ENCODE results near the gene C1S.

The C1S gene

DNA sequence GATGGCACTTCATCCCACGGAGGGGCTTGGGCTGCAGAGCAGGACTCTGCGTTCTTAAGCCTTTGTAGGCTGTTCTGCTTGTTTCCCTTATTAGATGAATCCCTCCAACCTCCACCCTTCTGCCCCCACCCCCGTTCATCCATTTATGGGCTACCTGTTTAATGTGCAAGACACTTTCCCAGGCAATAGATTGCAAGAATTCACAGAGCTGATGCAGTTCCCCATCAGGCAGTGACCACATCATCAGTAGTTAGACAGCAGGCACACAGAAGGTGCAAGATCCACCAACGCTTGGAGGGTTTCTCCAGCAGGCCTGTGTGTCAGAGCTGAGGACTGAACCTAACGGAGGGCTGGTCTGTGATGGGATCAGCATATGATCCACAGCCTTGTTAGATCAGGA is 33.0 kb downstream of the C1S start:
- no peak overlapping the region for H3K9ac ChIP-seq (ENCODE audit: low read length)
- H3K9me3 ChIP-seq (ENCODE audit: insufficient read depth, low read length), result no peaks in the 10 kb centered on the region
- no peaks in the 10 kb centered on the region for H3K4me1 ChIP-seq (ENCODE audit: low read length)
- no peak overlapping the region for H3K27ac ChIP-seq (ENCODE audit: low read length)
- H3K4me2 ChIP-seq (ENCODE audit: low read length), result no peak overlapping the region
- no peak overlapping the region for H2AFZ ChIP-seq (ENCODE audit: low read depth, low read length)
- no peak for TF ChIP-seq EZH2phosphoT487 (IDR thresholded peaks at IDR 0.05; ENCODE audit: low read depth)
- no peak for TF ChIP-seq CTCF (IDR thresholded peaks at IDR 0.05; ENCODE audit: low read depth, low read length)
- H4K20me1 ChIP-seq (ENCODE audit: insufficient read depth, low read length), result no peaks in the 10 kb centered on the region
- no peak overlapping the region for H3K4me3 ChIP-seq (ENCODE audit: low read length)
- no peaks in the 10 kb centered on the region for H3K27me3 ChIP-seq (ENCODE audit: low read depth, low read length)
- H3K36me3 ChIP-seq (replicated peaks; ENCODE audit: low read depth, low read length), result no peaks in the 10 kb centered on the region
- H3K79me2 ChIP-seq (ENCODE audit: low read length), result no peaks in the 10 kb centered on the region

- Histone ChIP-seq H3K9me3 (ENCODE audit: insufficient read depth, low read length) (no peaks in the 10 kb centered on the region), H2AFZ (ENCODE audit: low read depth, low read length) (no peak overlapping the region), H3K36me3 (replicated peaks; ENCODE audit: low read depth, low read length) (no peaks in the 10 kb centered on the region), H3K4me2 (ENCODE audit: low read length) (no peak overlapping the region), H3K4me1 (ENCODE audit: low read length) (no peaks in the 10 kb centered on the region), H4K20me1 (ENCODE audit: insufficient read depth, low read length) (no peaks in the 10 kb centered on the region), H3K4me3 (ENCODE audit: low read length) (no peak overlapping the region), H3K27ac (ENCODE audit: low read length) (no peak overlapping the region), H3K79me2 (ENCODE audit: low read length) (no peaks in the 10 kb centered on the region), H3K27me3 (ENCODE audit: low read depth, low read length) (no peaks in the 10 kb centered on the region), H3K9ac (ENCODE audit: low read length) (no peak overlapping the region)
- TF ChIP-seq CTCF (IDR thresholded peaks at IDR 0.05; ENCODE audit: low read depth, low read length), result no peak
- TF ChIP-seq EZH2phosphoT487 (IDR thresholded peaks at IDR 0.05; ENCODE audit: low read depth), result no peak
Observed at GRCh38 chr12:7093892-7094291, 33.4 kb downstream of the C1S start.

DNA sequence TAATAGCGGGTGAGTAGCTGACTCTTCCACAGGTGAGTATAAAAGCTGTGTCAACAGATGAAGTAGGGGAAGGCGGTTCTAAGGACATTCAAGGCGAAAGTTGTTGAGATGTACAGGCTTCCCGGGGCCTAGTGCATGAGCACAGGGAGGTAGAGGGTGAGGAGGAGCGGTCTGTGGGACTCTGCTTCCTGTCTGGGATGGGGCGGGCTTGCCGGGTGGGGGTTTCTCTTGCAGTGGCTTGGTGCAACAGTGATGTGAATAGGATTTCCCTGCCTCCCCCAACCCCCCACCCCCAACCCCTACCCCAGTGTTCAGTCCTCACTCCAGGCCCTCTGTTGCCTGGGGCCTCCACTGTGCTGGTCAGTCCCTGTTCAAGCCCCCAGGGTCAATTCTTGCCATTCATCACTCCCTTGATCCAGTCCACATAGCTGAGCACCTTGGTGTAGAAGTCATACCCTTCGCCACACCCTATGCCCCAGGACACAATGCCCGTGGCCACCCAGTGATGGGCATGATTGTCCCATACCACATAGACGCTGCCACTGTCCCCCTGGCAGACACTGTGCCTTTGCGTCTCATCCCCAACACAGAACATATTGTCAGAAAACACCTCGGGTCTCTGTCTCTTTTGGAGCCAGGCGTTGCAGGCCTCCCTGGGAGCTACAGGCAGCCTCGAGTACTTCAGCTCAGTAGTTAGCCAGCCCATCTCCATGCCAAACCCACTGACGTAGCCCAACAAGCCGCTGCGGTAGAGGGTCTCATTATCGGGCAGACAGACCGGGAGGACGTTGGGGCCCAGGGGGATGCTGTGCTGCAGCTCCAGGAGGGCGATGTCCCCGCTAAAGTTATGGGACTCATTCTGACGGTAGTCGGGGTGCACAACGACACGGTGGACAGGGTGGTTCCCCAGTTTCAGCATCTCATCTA is 35.8 kb downstream of the C1S start:
- Histone ChIP-seq H3K79me2 (ENCODE audit: low read length) (no peaks in the 10 kb centered on the region), H3K4me3 (ENCODE audit: low read length) (no peak overlapping the region), H3K36me3 (replicated peaks; ENCODE audit: low read depth, low read length) (no peaks in the 10 kb centered on the region), H3K9me3 (ENCODE audit: insufficient read depth, low read length) (no peaks in the 10 kb centered on the region), H3K27ac (ENCODE audit: low read length) (no peak overlapping the region), H3K4me1 (ENCODE audit: low read length) (no peaks in the 10 kb centered on the region), H3K27me3 (ENCODE audit: low read depth, low read length) (no peaks in the 10 kb centered on the region), H3K4me2 (ENCODE audit: low read length) (no peak overlapping the region), H4K20me1 (ENCODE audit: insufficient read depth, low read length) (no peaks in the 10 kb centered on the region), H3K9ac (ENCODE audit: low read length) (no peak overlapping the region), H2AFZ (ENCODE audit: low read depth, low read length) (no peak overlapping the region)
- TF ChIP-seq EZH2phosphoT487 (IDR thresholded peaks at IDR 0.05; ENCODE audit: low read depth) (no peak), CTCF (IDR thresholded peaks at IDR 0.05; ENCODE audit: low read depth, low read length) (no peak)

GRCh38 chr12:7096979-7097378 is 36.5 kb downstream of the C1S start:
- Histone ChIP-seq H3K9me3 (ENCODE audit: insufficient read depth, low read length) (no peaks in the 10 kb centered on the region), H3K27me3 (ENCODE audit: low read depth, low read length) (no peaks in the 10 kb centered on the region), H3K79me2 (ENCODE audit: low read length) (no peaks in the 10 kb centered on the region), H4K20me1 (ENCODE audit: insufficient read depth, low read length) (no peaks in the 10 kb centered on the region), H3K4me3 (ENCODE audit: low read length) (no peak overlapping the region), H3K4me2 (ENCODE audit: low read length) (no peak overlapping the region), H3K4me1 (ENCODE audit: low read length) (no peaks in the 10 kb centered on the region), H3K36me3 (replicated peaks; ENCODE audit: low read depth, low read length) (no peaks in the 10 kb centered on the region), H3K27ac (ENCODE audit: low read length) (no peak overlapping the region), H3K9ac (ENCODE audit: low read length) (no peak overlapping the region), H2AFZ (ENCODE audit: low read depth, low read length) (no peak overlapping the region)
- TF ChIP-seq CTCF (IDR thresholded peaks at IDR 0.05; ENCODE audit: low read depth, low read length) (no peak), EZH2phosphoT487 (IDR thresholded peaks at IDR 0.05; ENCODE audit: low read depth) (no peak)
